IgD-negative memory B cell (primary cell): ENCODE data around the gene CSHL1. TPM values are rescaled to one million over a fixed set of nuclear protein-coding genes. Genes with fewer than 3 reads are reported as not detected.
A peak's percentile ranks its signal among the peaks of the same experiment; 100 is the strongest.
"Not testable (repeated sequence)": the region's sequence is repeated elsewhere in the genome, so short reads cannot be mapped to it uniquely, and the experiment has no call there.

Experiments
- H3K27ac Mint-ChIP-seq, 3 donors: one replicate each; pipeline ENCODE4 v1.8.0; 2020 to 2022; ENCODE audit warnings: mild to moderate bottlenecking in 3 of 3, mixed read lengths in 3 of 3, moderate library complexity in 1 of 3
- H3K27me3 Mint-ChIP-seq: one replicate; pipeline ENCODE4 v1.8.0; 2021; ENCODE audit warnings: mixed read lengths
- H3K36me3 Mint-ChIP-seq: one replicate; pipeline ENCODE4 v1.8.0; 2020; ENCODE audit warnings: mild to moderate bottlenecking, mixed read lengths
- H3K4me1 Mint-ChIP-seq, 3 donors: one replicate each; pipeline ENCODE4 v1.8.0; 2020 to 2022; ENCODE audit warnings: mixed read lengths in 3 of 3, mild to moderate bottlenecking in 1 of 3
- H3K4me3 Mint-ChIP-seq, 4 donors: one replicate each; pipeline ENCODE4 v1.8.0; 2020 to 2022; ENCODE audit warnings: mild to moderate bottlenecking in 4 of 4, mixed read lengths in 4 of 4, moderate library complexity in 3 of 4
- H3K9me3 Mint-ChIP-seq, 3 donors: one replicate each; pipeline ENCODE4 v1.8.0; 2020 to 2021; ENCODE audit warnings: mixed read lengths in 3 of 3, mild to moderate bottlenecking in 1 of 3
- polyA plus RNA-seq: library from polyadenylated mRNA; unstranded; fragments of 300-500 nt; fragmentation: Illumina TruSeq; gene quantifications from one replicate; pipeline ENCODE4 v1.2.3, GENCODE V29; 2021

Gene CSHL1
- polyA plus RNA-seq, 1 donor from 2014 or later, result not detected

GRCh38 chr17:63896524-63897354 lies 14.3 kb downstream of the CSHL1 start, which contains the start of gene CSH1:
CSH1 (minus strand) TSS chr17:63896574; CDS start chr17:63896511, 63 bp downstream.
- H3K27ac Mint-ChIP-seq, H3K27me3 Mint-ChIP-seq, H3K36me3 Mint-ChIP-seq, H3K4me1 Mint-ChIP-seq, H3K9me3 Mint-ChIP-seq, H3K4me3 Mint-ChIP-seq: not testable (repeated sequence)

- not testable (repeated sequence) for H3K27ac Mint-ChIP-seq, H3K27me3 Mint-ChIP-seq, H3K4me1 Mint-ChIP-seq, H3K9me3 Mint-ChIP-seq, H3K36me3 Mint-ChIP-seq, H3K4me3 Mint-ChIP-seq
Observed at GRCh38 chr17:63894821-63895220, 16.2 kb downstream of the CSHL1 start.

GRCh38 chr17:63894021-63894420 lies 17.0 kb downstream of the CSHL1 start:
- H3K4me3 Mint-ChIP-seq, H3K27me3 Mint-ChIP-seq, H3K9me3 Mint-ChIP-seq, H3K36me3 Mint-ChIP-seq, H3K27ac Mint-ChIP-seq, H3K4me1 Mint-ChIP-seq: not testable (repeated sequence)

DNA sequence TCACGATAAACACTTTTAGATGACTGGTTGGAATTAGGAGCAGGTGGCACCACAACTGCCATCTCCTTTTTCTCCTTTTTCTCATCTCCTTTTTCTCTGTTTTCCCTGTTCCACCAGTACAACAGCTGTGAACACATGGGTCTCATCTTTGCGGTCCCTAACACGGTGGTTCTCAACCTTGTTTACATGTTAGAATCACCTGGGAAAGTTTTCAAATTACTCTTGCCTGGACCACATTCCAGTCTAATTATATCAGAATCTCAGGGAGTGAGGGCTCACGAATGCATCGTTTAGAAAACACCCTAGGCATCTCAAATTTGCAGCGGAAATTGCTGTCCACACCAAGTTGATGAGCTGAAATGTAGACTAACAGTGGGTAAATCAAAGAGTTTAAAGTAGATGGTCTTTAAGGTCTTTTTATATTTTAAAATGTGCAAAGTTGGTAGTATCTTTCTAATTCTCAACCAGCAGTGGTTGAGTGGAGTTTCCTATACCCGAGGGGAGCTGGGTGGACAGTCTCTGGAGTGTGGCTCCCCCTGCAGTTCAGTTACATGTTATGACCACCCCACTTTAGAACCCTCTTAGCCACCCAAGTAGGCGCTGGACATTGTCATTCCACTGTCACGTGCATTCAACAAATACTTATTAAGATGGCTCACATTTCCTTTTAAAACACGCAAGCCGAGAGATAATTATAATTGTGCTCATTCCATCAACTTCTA lies 18.6 kb downstream of the CSHL1 start:
- not testable (repeated sequence) for H3K4me1 Mint-ChIP-seq, H3K27ac Mint-ChIP-seq, H3K4me3 Mint-ChIP-seq, H3K27me3 Mint-ChIP-seq, H3K36me3 Mint-ChIP-seq, H3K9me3 Mint-ChIP-seq

- not testable (repeated sequence) for H3K4me3 Mint-ChIP-seq, H3K27me3 Mint-ChIP-seq, H3K27ac Mint-ChIP-seq, H3K36me3 Mint-ChIP-seq, H3K9me3 Mint-ChIP-seq, H3K4me1 Mint-ChIP-seq
Observed at GRCh38 chr17:63889026-63889848, 21.8 kb downstream of the CSHL1 start.

DNA sequence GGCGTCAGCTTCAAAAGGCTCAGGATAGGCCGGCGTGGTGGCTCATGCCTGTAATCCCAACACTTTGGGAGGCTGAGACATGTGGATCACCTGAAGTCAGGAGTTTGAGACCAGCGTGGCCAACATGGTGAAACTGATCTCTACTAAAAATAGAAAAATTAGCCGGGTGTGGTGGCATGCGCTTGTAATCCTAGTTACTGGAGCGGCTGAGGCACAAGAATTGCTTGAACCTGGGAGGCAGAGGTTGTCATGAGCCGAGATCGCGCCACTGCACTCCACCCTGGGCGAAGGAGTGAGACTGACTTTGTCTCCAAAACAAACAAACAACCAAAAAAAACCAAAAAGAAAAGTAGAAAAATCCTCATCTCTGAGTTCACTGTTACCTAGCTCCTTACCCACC lies 25.9 kb downstream of the CSHL1 start:
- not testable (repeated sequence) for H3K4me1 Mint-ChIP-seq, H3K27ac Mint-ChIP-seq, H3K36me3 Mint-ChIP-seq, H3K4me3 Mint-ChIP-seq, H3K27me3 Mint-ChIP-seq, H3K9me3 Mint-ChIP-seq

- not testable (repeated sequence) for H3K36me3 Mint-ChIP-seq, H3K9me3 Mint-ChIP-seq, H3K4me3 Mint-ChIP-seq, H3K27me3 Mint-ChIP-seq
- Mint-ChIP-seq H3K27ac (peak overlapping the region in 1 of 3 donors; percentile 53), H3K4me1 (peaks cover 10 to 12% (median 10%) of the 10 kb centered on the region in 3 donors)
Observed at GRCh38 chr17:63882626-63883126, 28.4 kb downstream of the CSHL1 start.

- Mint-ChIP-seq H3K36me3 (no peaks in the 10 kb centered on the region), H3K27ac (peak within 1 kb of the TSS in 1 of 3 donors; percentile 53), H3K4me1 (peaks cover 10 to 12% (median 10%) of the 10 kb centered on the region in 3 donors), H3K4me3 (no peak within 1 kb of the TSS), H3K27me3 (no peaks in the 10 kb centered on the region), H3K9me3 (no peaks in the 10 kb centered on the region)
Observed at GRCh38 chr17:63881935-63882601, 29.0 kb downstream of the CSHL1 start, which contains the start of gene GH2. GH2 (minus strand) TSS chr17:63881944; CDS start chr17:63881801, 143 bp downstream.

DNA sequence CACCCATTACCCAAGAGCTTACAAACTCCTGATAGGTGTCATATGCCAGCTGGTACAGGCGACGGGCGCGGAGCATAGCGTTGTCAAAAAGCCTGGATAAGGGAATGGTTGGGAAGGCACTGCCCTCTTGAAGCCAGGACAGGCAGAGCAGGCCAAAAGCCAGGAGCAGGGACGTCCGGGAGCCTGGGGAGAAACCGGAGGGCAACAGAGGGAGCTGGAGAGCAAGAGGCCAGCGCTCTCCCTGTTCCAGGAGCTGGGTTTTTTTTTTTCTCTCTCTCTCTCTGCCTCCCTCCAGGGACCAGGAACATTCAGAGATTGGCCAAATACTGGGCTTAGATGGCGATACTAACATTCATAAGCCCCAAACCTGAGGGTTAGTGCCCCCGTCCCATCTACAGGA lies 29.7 kb downstream of the CSHL1 start:
- H3K4me3 Mint-ChIP-seq, H3K9me3 Mint-ChIP-seq, H3K27ac Mint-ChIP-seq, H3K27me3 Mint-ChIP-seq, H3K36me3 Mint-ChIP-seq: not testable (repeated sequence)
- peaks cover 10 to 12% (median 10%) of the 10 kb centered on the region in 3 donors for H3K4me1 Mint-ChIP-seq

DNA sequence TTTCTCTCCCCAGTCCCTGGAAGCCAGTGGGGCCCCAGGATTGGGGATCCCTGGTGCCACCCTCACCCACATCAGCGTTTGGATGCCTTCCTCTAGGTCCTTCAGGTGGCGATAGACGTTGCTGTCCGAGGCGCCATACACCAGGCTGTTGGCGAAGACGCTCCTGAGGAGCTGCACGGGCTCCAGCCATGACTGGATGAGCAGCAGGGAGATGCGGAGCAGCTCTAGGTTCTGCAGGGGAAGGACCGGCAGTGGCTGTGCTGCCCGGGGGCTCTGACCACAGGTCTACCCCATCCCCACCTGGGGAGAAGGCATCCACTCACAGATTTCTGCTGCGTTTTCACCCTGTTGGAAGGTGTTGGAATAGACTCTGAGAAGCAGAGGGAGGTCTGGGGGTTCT lies 30.4 kb downstream of the CSHL1 start:
- no peak overlapping the region for H3K27ac Mint-ChIP-seq
- H3K27me3 Mint-ChIP-seq, result no peaks in the 10 kb centered on the region
- no peaks in the 10 kb centered on the region for H3K9me3 Mint-ChIP-seq
- H3K36me3 Mint-ChIP-seq, result no peaks in the 10 kb centered on the region
- H3K4me3 Mint-ChIP-seq, result no peak overlapping the region
- peaks cover 10 to 12% (median 10%) of the 10 kb centered on the region in 3 donors for H3K4me1 Mint-ChIP-seq

DNA sequence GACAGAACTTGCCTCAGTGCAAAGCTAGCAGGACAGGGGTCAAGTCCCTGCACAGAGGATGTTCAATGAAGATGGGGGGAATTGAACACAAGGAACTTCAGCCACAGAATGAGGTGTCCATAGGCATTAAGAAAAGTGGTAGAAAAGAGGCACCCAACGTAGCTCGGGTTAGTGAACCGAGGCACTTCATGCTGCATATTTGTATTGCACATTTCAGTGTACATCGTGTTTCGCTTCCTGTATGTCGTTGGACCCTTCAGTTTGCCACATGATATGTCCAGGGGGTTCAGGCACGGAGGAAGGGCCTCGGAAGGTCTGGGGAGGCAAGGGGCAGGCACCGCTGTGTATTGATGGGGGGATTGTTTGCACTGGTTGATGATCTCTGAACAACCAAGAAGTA lies 32.6 kb downstream of the CSHL1 start:
- Mint-ChIP-seq H3K4me1 (peaks cover 10 to 12% (median 12%) of the 10 kb centered on the region in 3 donors), H3K27ac (peak overlapping the region in 1 of 3 donors; percentile 20), H3K4me3 (peak overlapping the region in 3 of 4 donors; percentile 68 to 84 (median 80))
- not testable (repeated sequence) for H3K27me3 Mint-ChIP-seq, H3K9me3 Mint-ChIP-seq, H3K36me3 Mint-ChIP-seq

GRCh38 chr17:63874693-63875092 lies 36.4 kb downstream of the CSHL1 start:
- H3K9me3 Mint-ChIP-seq, H3K27ac Mint-ChIP-seq, H3K4me3 Mint-ChIP-seq, H3K27me3 Mint-ChIP-seq, H3K36me3 Mint-ChIP-seq: not testable (repeated sequence)
- peaks cover 10 to 12% (median 12%) of the 10 kb centered on the region in 3 donors for H3K4me1 Mint-ChIP-seq

DNA sequence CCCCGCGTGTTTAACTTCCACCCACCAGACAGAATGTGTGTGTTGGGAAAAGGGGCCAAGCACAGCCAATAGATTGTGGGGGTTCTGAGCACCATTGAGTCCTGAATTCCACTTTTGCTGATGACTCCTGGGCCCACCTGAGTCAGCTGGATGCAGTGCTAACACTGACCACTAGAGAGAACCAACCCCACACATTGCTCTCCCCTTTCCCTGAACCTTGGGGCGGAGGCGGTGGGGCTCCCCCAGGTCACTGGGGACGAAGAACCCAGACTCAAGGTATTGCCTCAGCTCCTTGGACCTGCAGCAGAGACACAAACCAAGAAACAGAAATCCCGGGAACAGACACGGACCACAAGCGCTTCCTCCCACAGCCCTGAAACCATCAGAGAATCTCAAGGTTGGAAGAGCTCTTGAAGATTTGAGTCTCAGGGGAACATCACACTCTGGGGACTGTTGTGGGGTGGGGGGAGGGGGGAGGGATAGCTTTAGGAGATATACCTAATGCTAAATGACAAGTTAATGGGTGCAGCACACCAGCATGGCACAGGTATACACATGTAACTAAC lies 36.9 kb downstream of the CSHL1 start:
- Mint-ChIP-seq H3K4me1 (peaks cover 6 to 10% (median 10%) of the 10 kb centered on the region in 3 donors), H3K4me3 (peak overlapping the region in 2 of 4 donors; percentile 54 to 81)
- not testable (repeated sequence) for H3K27me3 Mint-ChIP-seq, H3K27ac Mint-ChIP-seq, H3K36me3 Mint-ChIP-seq, H3K9me3 Mint-ChIP-seq

- not testable (repeated sequence) for H3K9me3 Mint-ChIP-seq, H3K36me3 Mint-ChIP-seq, H3K4me1 Mint-ChIP-seq, H3K27ac Mint-ChIP-seq, H3K27me3 Mint-ChIP-seq
- H3K4me3 Mint-ChIP-seq, result peak within 1 kb of the TSS in 2 of 4 donors; percentile 54 to 81
Observed at GRCh38 chr17:63873577-63873976, 37.5 kb downstream of the CSHL1 start, which contains the start of gene CSH2. CSH2 (minus strand) TSS chr17:63873677; CDS start chr17:63873614, 63 bp downstream.
